ENCODE results near the gene SH3GLB2. TPM values are rescaled to one million over a fixed set of nuclear protein-coding genes. Genes with fewer than 3 reads are reported as not detected.

Gene SH3GLB2
- total and polyA plus RNA-seq, 2 experiments from 2014 or later: 182 to 203 TPM

DNA sequence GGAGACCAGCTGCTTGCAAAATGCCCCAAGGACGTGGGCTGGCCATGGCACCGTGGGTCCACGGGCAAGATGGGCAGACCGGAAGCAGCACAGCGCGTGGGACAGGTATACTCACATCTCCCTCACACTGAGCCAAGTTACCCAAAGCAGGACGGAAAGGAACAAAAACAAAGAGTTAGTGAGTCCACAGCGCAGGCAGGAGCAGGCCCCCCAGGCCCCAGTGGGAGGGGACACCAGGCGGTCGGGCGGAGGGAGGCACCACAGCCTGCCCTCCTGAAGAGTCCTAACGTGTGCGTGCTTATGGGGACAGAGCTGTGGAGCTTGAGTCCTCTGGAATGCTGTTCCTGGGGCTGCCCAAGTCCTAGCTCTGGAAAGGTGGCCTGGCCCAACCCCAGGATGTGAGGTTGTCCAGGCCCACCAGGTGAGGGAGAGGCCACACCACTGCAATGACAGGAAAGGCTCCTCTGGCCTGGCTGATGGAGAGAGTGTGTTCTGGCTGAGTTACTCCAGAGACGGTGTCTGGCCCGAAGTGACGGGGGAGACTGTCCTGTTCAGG, 15.2 kb downstream of the SH3GLB2 start:
- no peak for TF ChIP-seq CTCF (IDR thresholded peaks at IDR 0.05; ENCODE audit: low read depth, low read length)
- H3K4me1 ChIP-seq (ENCODE audit: low read depth): no peaks in the 10 kb centered on the region
- no peaks in the 10 kb centered on the region for H3K9me3 ChIP-seq (ENCODE audit: low read depth)
- H3K27me3 ChIP-seq: no peaks in the 10 kb centered on the region
- peaks cover 11% of the 10 kb centered on the region for H3K36me3 ChIP-seq
- DNase-seq (ENCODE audit: low read depth in 1 of 2, low spot score in 1 of 2): no peak
- no peak overlapping the region for H3K4me3 ChIP-seq
- H3K27ac ChIP-seq: no peak overlapping the region

DNA sequence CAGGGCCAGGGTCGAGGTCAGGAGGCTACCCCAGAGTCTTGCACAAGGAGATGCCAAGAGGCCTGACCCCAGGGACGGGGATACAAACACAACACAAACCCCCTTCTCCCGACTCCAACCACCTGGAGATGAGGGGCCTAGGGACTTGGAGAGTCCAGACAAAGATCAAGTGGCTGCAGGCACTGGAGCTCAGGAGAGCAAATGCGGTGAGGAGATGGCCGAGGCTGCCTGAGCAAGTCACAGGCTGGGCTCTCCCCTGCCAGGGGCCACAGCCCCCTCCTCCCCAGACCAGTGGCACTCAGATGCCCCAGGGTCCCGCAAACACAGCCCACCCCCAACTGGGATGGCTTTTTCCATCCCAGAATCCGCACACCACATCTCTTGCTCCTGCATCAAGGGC, 15.8 kb downstream of the SH3GLB2 start:
- H3K9me3 ChIP-seq (ENCODE audit: low read depth): no peaks in the 10 kb centered on the region
- no peaks in the 10 kb centered on the region for H3K27me3 ChIP-seq
- no peak for DNase-seq (ENCODE audit: low read depth in 1 of 2, low spot score in 1 of 2)
- H3K4me3 ChIP-seq: no peak overlapping the region
- H3K36me3 ChIP-seq: peaks cover 14% of the 10 kb centered on the region
- H3K27ac ChIP-seq: no peak overlapping the region
- H3K4me1 ChIP-seq (ENCODE audit: low read depth): peaks cover 5% of the 10 kb centered on the region
- no peak for TF ChIP-seq CTCF (IDR thresholded peaks at IDR 0.05; ENCODE audit: low read depth, low read length)

DNA sequence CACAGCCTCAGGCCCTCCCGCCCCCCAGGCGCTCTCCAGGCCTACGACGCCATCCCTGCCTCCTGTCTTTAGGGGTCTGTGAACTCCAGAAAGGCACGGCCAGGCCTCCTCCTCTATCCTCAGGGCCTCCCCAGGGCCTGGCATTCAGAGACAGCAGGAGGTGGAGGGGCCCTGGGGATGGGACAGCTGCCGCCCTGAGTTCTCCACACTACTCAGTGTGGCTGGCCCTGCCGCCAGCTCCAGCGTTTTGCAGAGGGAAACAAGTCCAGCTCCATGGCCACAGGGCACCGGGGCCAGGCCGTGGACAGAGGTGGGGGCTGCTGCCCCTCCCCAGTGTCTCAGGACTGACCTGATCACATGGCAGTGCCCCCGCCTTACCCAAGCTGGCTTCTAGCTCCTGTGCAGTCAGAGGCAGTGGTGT, 16.4 kb downstream of the SH3GLB2 start:
- no peaks in the 10 kb centered on the region for H3K9me3 ChIP-seq (ENCODE audit: low read depth)
- H3K4me3 ChIP-seq: no peak overlapping the region
- no peak overlapping the region for H3K27ac ChIP-seq
- peaks cover 14% of the 10 kb centered on the region for H3K36me3 ChIP-seq
- no peaks in the 10 kb centered on the region for H3K27me3 ChIP-seq
- H3K4me1 ChIP-seq (ENCODE audit: low read depth): peaks cover 11% of the 10 kb centered on the region
- no peak for TF ChIP-seq CTCF (IDR thresholded peaks at IDR 0.05; ENCODE audit: low read depth, low read length)
- no peak for DNase-seq (ENCODE audit: low read depth in 1 of 2, low spot score in 1 of 2)

DNA sequence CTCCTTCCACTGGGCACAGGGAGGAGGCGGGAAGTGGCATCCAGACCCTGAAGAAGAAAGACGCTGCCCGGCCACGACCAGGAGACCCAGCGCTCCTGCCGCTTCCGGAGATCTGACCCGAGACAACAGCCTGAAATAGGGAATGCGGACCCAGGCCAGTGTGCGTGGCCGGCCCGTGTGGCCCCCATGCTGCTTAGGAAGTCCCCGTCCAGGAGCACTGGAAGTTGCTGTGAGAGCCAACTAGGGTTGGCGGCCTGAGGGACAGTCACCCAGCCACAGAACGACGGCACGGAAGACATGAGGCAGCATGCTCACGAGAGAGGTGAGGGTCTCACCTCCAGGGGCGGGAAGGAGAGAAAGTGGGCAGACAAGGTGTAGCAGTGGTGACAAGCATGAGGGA, 17.0 kb downstream of the SH3GLB2 start:
- H3K36me3 ChIP-seq: peaks cover 16% of the 10 kb centered on the region
- no peaks in the 10 kb centered on the region for H3K9me3 ChIP-seq (ENCODE audit: low read depth)
- TF ChIP-seq CTCF (IDR thresholded peaks at IDR 0.05; ENCODE audit: low read depth, low read length): no peak
- peaks cover 15% of the 10 kb centered on the region for H3K4me1 ChIP-seq (ENCODE audit: low read depth)
- H3K4me3 ChIP-seq: no peak overlapping the region
- DNase-seq (ENCODE audit: low read depth in 1 of 2, low spot score in 1 of 2): no peak
- H3K27me3 ChIP-seq: no peaks in the 10 kb centered on the region
- no peak overlapping the region for H3K27ac ChIP-seq

GRCh38 chr9:129010267-129010975, 17.7 kb downstream of the SH3GLB2 start:
- H3K4me1 ChIP-seq (ENCODE audit: low read depth): peaks cover 15% of the 10 kb centered on the region
- TF ChIP-seq CTCF (IDR thresholded peaks at IDR 0.05; ENCODE audit: low read depth, low read length): no peak
- H3K27ac ChIP-seq: no peak overlapping the region
- no peak overlapping the region for H3K4me3 ChIP-seq
- DNase-seq (ENCODE audit: low read depth in 1 of 2, low spot score in 1 of 2): no peak
- no peaks in the 10 kb centered on the region for H3K9me3 ChIP-seq (ENCODE audit: low read depth)
- H3K27me3 ChIP-seq: no peaks in the 10 kb centered on the region
- peaks cover 22% of the 10 kb centered on the region for H3K36me3 ChIP-seq

All from cardiac muscle cell (in vitro differentiated cells and primary cell).